A549 (cell line): Measurements from ENCODE around the gene GRID2. TPM values are rescaled to one million over a fixed set of nuclear protein-coding genes. Genes with fewer than 3 reads are reported as not detected.

Source experiments
- ATAC-seq, 2 experiments: fragments of 200-7000 bp in 1 of 2; fragments of >200 bp in 1 of 2; cut with Nextera tagmentation in 1 of 2; cut with Tn5 transposase in 1 of 2; 3 replicates each; pipeline versions ENCODE4 v1.8.0 to v1.9.1; 2018 to 2020; ENCODE audit warnings: mild to moderate bottlenecking in 1 of 2, moderate library complexity in 1 of 2
- CTCF ChIA-PET: fragments of 300-600 bp; sonication (Branson Sonifier 250); formaldehyde crosslinking; extraction: SDS; loops from one replicate; lab custom pipeline; 2021; ENCODE audit warnings: antibody characterized with exemption, inconsistent platforms; lab: Yijun Ruan, JAX
- POLR2A ChIA-PET: fragments of 350-600 bp; formaldehyde crosslinking; extraction: SDS; loops from one replicate; lab custom pipeline; 2021; ENCODE audit warnings: antibody characterized with exemption, inconsistent platforms; lab: Yijun Ruan, JAX
- DNase-seq, 2 experiments: peaks; one replicate each; pipeline versions ENCODE4 v3.0.0 to v3.0.0-alpha.2; 2011 to 2016; ENCODE audit warnings: low read depth in 1 of 2, low spot score in 1 of 2
- FAIRE-seq: peaks from 2 replicates; lab custom pipeline; 2011; peaks lifted over from hg19 to GRCh38; lab: Jason Lieb, UNC
- H3K27ac ChIP-seq, 2 experiments: fragments of >200 bp; sonication (Bioruptor Twin); formaldehyde crosslinking; 3 replicates each; pipeline ENCODE4 v1.5.1; 2016 to 2017
- H3K4me1 ChIP-seq: fragments of >200 bp; sonication (Bioruptor Twin); formaldehyde crosslinking; 3 replicates; pipeline ENCODE4 v1.6.1; 2016
- H3K4me2 ChIP-seq: fragments of >200 bp; sonication (Bioruptor Twin); formaldehyde crosslinking; 3 replicates; pipeline ENCODE4 v1.6.1; 2016
- H3K4me3 ChIP-seq: fragments of >200 bp; sonication (Bioruptor Twin); formaldehyde crosslinking; 3 replicates; pipeline ENCODE4 v1.5.1; 2016
- H3K9me3 ChIP-seq: fragments of >200 bp; sonication (Bioruptor Twin); formaldehyde crosslinking; 3 replicates; pipeline ENCODE4 v1.6.1; 2016
- ATOH8 ChIP-seq: fragments of 250-450 bp; sonication (Bioruptor Pico); IDR thresholded peaks from 2 replicates; pipeline ENCODE4 v1.5.0; 2020; ENCODE audit warnings: low read depth, mild to moderate bottlenecking, moderate library complexity
- BCL3 ChIP-seq: fragments of >200 bp; sonication (Bioruptor Twin); formaldehyde crosslinking; IDR thresholded peaks from 3 replicates; pipeline ENCODE4 v1.6.1; 2016
- CEBPB ChIP-seq, 2 experiments: fragments of >200 bp in 1 of 2; sonication (Bioruptor Twin) in 1 of 2; formaldehyde crosslinking in 1 of 2; IDR thresholded peaks; 2 replicates each; pipeline ENCODE4 v1.6.1; 2012 to 2016
- CTCF ChIP-seq: fragments of >200 bp; sonication (Bioruptor Twin); formaldehyde crosslinking; IDR thresholded peaks from 3 replicates; pipeline ENCODE4 v1.5.1; 2016
- E2F6 ChIP-seq: IDR thresholded peaks from 2 replicates; pipeline ENCODE4 v1.6.1; 2012; ENCODE audit warnings: low read depth, borderline replicate concordance
- EP300 ChIP-seq, 2 experiments: fragments of >200 bp; sonication (Bioruptor Twin); formaldehyde crosslinking; IDR thresholded peaks; 2 replicates in 1 of 2; 3 replicates in 1 of 2; pipeline ENCODE4 v1.6.1; 2016 to 2017
- FOSB ChIP-seq: fragments of 250-450 bp; sonication (Bioruptor Pico); IDR thresholded peaks from 2 replicates; pipeline ENCODE4 v1.5.0; 2020; ENCODE audit warnings: mild to moderate bottlenecking, moderate library complexity
- HES2 ChIP-seq: fragments of >200 bp; sonication (Bioruptor Twin); formaldehyde crosslinking; IDR thresholded peaks from 2 replicates; pipeline ENCODE4 v1.6.1; 2016
- HMGXB4 ChIP-seq: fragments of 250-450 bp; sonication (Bioruptor Pico); IDR thresholded peaks from 2 replicates; pipeline ENCODE4 v1.5.0; 2021; ENCODE audit warnings: mild to moderate bottlenecking, moderate library complexity, borderline replicate concordance
- HOXA7 ChIP-seq: fragments of 250-450 bp; sonication (Bioruptor Pico); IDR thresholded peaks from 2 replicates; pipeline ENCODE4 v1.5.0; 2020; ENCODE audit warnings: mild to moderate bottlenecking, moderate library complexity
- JUN ChIP-seq, 2 experiments: fragments of >200 bp; sonication (Bioruptor Twin); formaldehyde crosslinking; IDR thresholded peaks; 2 replicates in 1 of 2; 3 replicates in 1 of 2; pipeline ENCODE4 v1.6.1; 2016 to 2017
- KDM1A ChIP-seq: fragments of 200-600 bp; sonication (generic); IDR thresholded peaks from 2 replicates; pipeline ENCODE4 v1.6.1; 2016; ENCODE audit warnings: low read depth, mild to moderate bottlenecking
- MAFK ChIP-seq: fragments of 450-650 bp; IDR thresholded peaks from 2 replicates; pipeline ENCODE4 v1.6.1; 2014; ENCODE audit not compliant: partially characterized antibody
- MAZ ChIP-seq: fragments of 150-350 bp; IDR thresholded peaks from 2 replicates; pipeline ENCODE4 v1.6.1; 2014; ENCODE audit warnings: antibody characterized with exemption, low read depth, low read length, borderline replicate concordance
- PBX3 ChIP-seq: IDR thresholded peaks from 2 replicates; pipeline ENCODE4 v1.6.1; 2012
- PHF8 ChIP-seq: fragments of 200-600 bp; sonication (generic); IDR thresholded peaks from 2 replicates; pipeline ENCODE4 v1.6.1; 2016; ENCODE audit warnings: low read depth, mild to moderate bottlenecking, antibody characterized with exemption, moderate library complexity, borderline replicate concordance
- RARB ChIP-seq: fragments of 250-450 bp; sonication (Bioruptor Pico); IDR thresholded peaks from 2 replicates; pipeline ENCODE4 v1.8.0; 2021; ENCODE audit warnings: mild to moderate bottlenecking, moderate library complexity
- RCOR1 ChIP-seq: fragments of 150-350 bp; IDR thresholded peaks from 2 replicates; pipeline ENCODE4 v1.6.1; 2014; ENCODE audit warnings: antibody characterized with exemption, low read length, low read depth
- RNF2 ChIP-seq: fragments of 200-600 bp; sonication (generic); IDR thresholded peaks from 2 replicates; pipeline ENCODE4 v1.6.1; 2016; ENCODE audit warnings: low read depth, mild to moderate bottlenecking, antibody characterized with exemption, moderate library complexity, borderline replicate concordance
- TFCP2L1 ChIP-seq: fragments of 250-450 bp; sonication (Bioruptor Pico); IDR thresholded peaks from 2 replicates; pipeline ENCODE4 v1.5.0; 2021; ENCODE audit warnings: mild to moderate bottlenecking
- ZC3H11A ChIP-seq: fragments of 450-650 bp; IDR thresholded peaks from 2 replicates; pipeline ENCODE4 v1.6.1; 2014; ENCODE audit warnings: antibody characterized with exemption, mild to moderate bottlenecking
- ZFP36 ChIP-seq: fragments of 450-650 bp; IDR thresholded peaks from 2 replicates; pipeline ENCODE4 v1.6.1; 2014; ENCODE audit warnings: borderline replicate concordance; ENCODE audit not compliant: partially characterized antibody
- WGBS: methylation state at CpG from one replicate; pipeline ENCODE4 v1.1.6; 2017; ENCODE audit errors: missing lambda C conversion rate; 5-methylcytosine and 5-hydroxymethylcytosine counted together
- polyA plus RNA-seq, 4 experiments: library from polyadenylated mRNA; depleted of rRNA in 3 of 4; stranded (reverse); fragments of >200 nt; fragmentation: RNase III in 1 of 4; extraction: RNeasy Plus Mini Kit Qiagen cat#74134 plus additional on column Dnase treatment in 1 of 4; gene quantifications; 2 replicates in 3 of 4; 3 replicates in 1 of 4; pipeline ENCODE4 v1.2.3, GENCODE V29; 2011 to 2017

Gene GRID2
- polyA plus RNA-seq, 2 of the 4 experiments (the other 2 are of a cell fraction), result not detected

GRCh38 chr4:93740890-93741289, 1437.1 kb downstream of the GRID2 start:
- no peak overlapping the region for H3K4me3 ChIP-seq
- H3K9me3 ChIP-seq, result no peaks in the 10 kb centered on the region
- ChIA-PET CTCF (no interaction called here), POLR2A (no interaction called here)
- no peak for ATAC-seq
- no peaks in the 10 kb centered on the region for H3K4me1 ChIP-seq
- FAIRE-seq, result no peak
- TF ChIP-seq KDM1A, result no peak
- no peak for TF ChIP-seq RARB (CRISPR knock-in tag)
- TF ChIP-seq RNF2, result no peak
- TF ChIP-seq JUN (IDR thresholded peaks at IDR 0.05), result no peak
- TF ChIP-seq CTCF, result no peak
- no peak for TF ChIP-seq PBX3
- no peak for TF ChIP-seq ZC3H11A
- TF ChIP-seq HES2, result no peak
- no peak for TF ChIP-seq PHF8
- no peak for TF ChIP-seq HMGXB4
- TF ChIP-seq ATOH8 (CRISPR knock-in tag), result no peak
- no peak for TF ChIP-seq E2F6
- no peak for TF ChIP-seq MAFK
- TF ChIP-seq FOSB, result no peak
- no peak for TF ChIP-seq TFCP2L1 (CRISPR knock-in tag)
- TF ChIP-seq BCL3, result no peak
- TF ChIP-seq RCOR1, result no peak
- H3K4me2 ChIP-seq, result no peak overlapping the region
- no peak for DNase-seq
- H3K27ac ChIP-seq, result no peak overlapping the region

GRCh38 chr4:93743022-93743421, 1439.3 kb downstream of the GRID2 start:
- H3K4me1 ChIP-seq, result no peaks in the 10 kb centered on the region
- CTCF ChIA-PET, result no interaction called here
- H3K27ac ChIP-seq, result no peak overlapping the region
- DNase-seq, result no peak
- H3K9me3 ChIP-seq, result no peaks in the 10 kb centered on the region
- no peak overlapping the region for H3K4me2 ChIP-seq
- no peak for ATAC-seq
- TF ChIP-seq HES2 (no peak), CEBPB (IDR thresholded peaks at IDR 0.05) (no peak), PBX3 (no peak), EP300 (IDR thresholded peaks at IDR 0.05) (no peak), RNF2 (no peak), MAZ (no peak), RARB (CRISPR knock-in tag) (no peak), TFCP2L1 (CRISPR knock-in tag) (no peak), HOXA7 (CRISPR knock-in tag) (no peak), ZFP36 (no peak), E2F6 (no peak), PHF8 (no peak)
- TF ChIP-seq, all 56 proteins: peak for 0
- POLR2A ChIA-PET, result no interaction called here
- FAIRE-seq, result no peak
- no peak overlapping the region for H3K4me3 ChIP-seq
- WGBS, result 19% methylated on average over 2 of the region's 2 CpGs
